ENCODE results near the gene RTP3.

Gene RTP3

GRCh38 chr3:46540550-46540949 is 42.8 kb downstream of the RTP3 start:
- ATAC-seq (ENCODE audit: insufficient read depth, low read depth): no peak
- DNase-seq: no peak
- TF ChIP-seq CTCF (IDR thresholded peaks at IDR 0.05; ENCODE audit: borderline replicate concordance, extremely low read depth, low read length, poor library complexity, severe bottlenecking) (no peak), EZH2 (IDR thresholded peaks at IDR 0.05; ENCODE audit: borderline replicate concordance, low read depth, low read length, severe bottlenecking) (no peak)
- Histone ChIP-seq H3K4me1 (ENCODE audit: insufficient read depth, low read length) (peaks cover 95% of the 10 kb centered on the region), H3K79me2 (ENCODE audit: insufficient read depth, low read length) (no peaks in the 10 kb centered on the region), H3K4me3 (ENCODE audit: low read depth in 1 of 2, low read length in 2 of 2) (no peak overlapping the region), H3K27me3 (ENCODE audit: insufficient read depth, low read length, poor library complexity) (no peaks in the 10 kb centered on the region), H3K9ac (ENCODE audit: low read depth, low read length) (peak overlapping the region; percentile 62), H4K20me1 (ENCODE audit: insufficient read depth, low read length) (no peaks in the 10 kb centered on the region), H3K27ac (ENCODE audit: low read length) (peak overlapping the region; percentile 92), H3K4me2 (ENCODE audit: insufficient read depth, low read length) (no peak overlapping the region; the same call in 1 of the 2 replicates), H3K9me3 (ENCODE audit: insufficient read depth, low read length, severe bottlenecking) (peaks cover 3% of the 10 kb centered on the region), H3K36me3 (ENCODE audit: insufficient read depth, low read length) (no peaks in the 10 kb centered on the region), H2AFZ (ENCODE audit: low read depth, low read length) (no peak overlapping the region)

GRCh38 chr3:46541835-46542234 is 44.1 kb downstream of the RTP3 start:
- H3K9ac ChIP-seq (ENCODE audit: low read depth, low read length): peak overlapping the region; percentile 48; the same call in 1 of the 2 replicates
- no peaks in the 10 kb centered on the region for H3K27me3 ChIP-seq (ENCODE audit: insufficient read depth, low read length, poor library complexity)
- H3K9me3 ChIP-seq (ENCODE audit: insufficient read depth, low read length, severe bottlenecking): peaks cover 3% of the 10 kb centered on the region
- no peak overlapping the region for H3K4me3 ChIP-seq (ENCODE audit: low read depth in 1 of 2, low read length in 2 of 2)
- H2AFZ ChIP-seq (ENCODE audit: low read depth, low read length): no peak overlapping the region
- no peak for DNase-seq
- TF ChIP-seq CTCF (IDR thresholded peaks at IDR 0.05; ENCODE audit: borderline replicate concordance, extremely low read depth, low read length, poor library complexity, severe bottlenecking) (no peak), EZH2 (IDR thresholded peaks at IDR 0.05; ENCODE audit: borderline replicate concordance, low read depth, low read length, severe bottlenecking) (no peak)
- no peaks in the 10 kb centered on the region for H3K79me2 ChIP-seq (ENCODE audit: insufficient read depth, low read length)
- no peak overlapping the region for H3K4me2 ChIP-seq (ENCODE audit: insufficient read depth, low read length)
- peak overlapping the region; percentile 93 for H3K27ac ChIP-seq (ENCODE audit: low read length)
- H4K20me1 ChIP-seq (ENCODE audit: insufficient read depth, low read length): no peaks in the 10 kb centered on the region
- H3K4me1 ChIP-seq (ENCODE audit: insufficient read depth, low read length): peaks cover 97% of the 10 kb centered on the region
- no peak for ATAC-seq (ENCODE audit: insufficient read depth, low read depth)
- no peaks in the 10 kb centered on the region for H3K36me3 ChIP-seq (ENCODE audit: insufficient read depth, low read length)

GRCh38 chr3:46542344-46542743 is 44.6 kb downstream of the RTP3 start:
- no peak for DNase-seq
- Histone ChIP-seq H3K27me3 (ENCODE audit: insufficient read depth, low read length, poor library complexity) (no peaks in the 10 kb centered on the region), H3K36me3 (ENCODE audit: insufficient read depth, low read length) (no peaks in the 10 kb centered on the region), H3K27ac (ENCODE audit: low read length) (peak overlapping the region; percentile 93), H2AFZ (ENCODE audit: low read depth, low read length) (peak overlapping the region; percentile 57; the same call in 1 of the 2 replicates), H4K20me1 (ENCODE audit: insufficient read depth, low read length) (no peaks in the 10 kb centered on the region), H3K4me1 (ENCODE audit: insufficient read depth, low read length) (peaks cover 97% of the 10 kb centered on the region), H3K79me2 (ENCODE audit: insufficient read depth, low read length) (no peaks in the 10 kb centered on the region), H3K4me2 (ENCODE audit: insufficient read depth, low read length) (no peak overlapping the region), H3K9ac (ENCODE audit: low read depth, low read length) (peak overlapping the region; percentile 48), H3K4me3 (ENCODE audit: low read depth in 1 of 2, low read length in 2 of 2) (no peak overlapping the region), H3K9me3 (ENCODE audit: insufficient read depth, low read length, severe bottlenecking) (peaks cover 3% of the 10 kb centered on the region)
- ATAC-seq (ENCODE audit: insufficient read depth, low read depth): no peak
- no peak for TF ChIP-seq CTCF (IDR thresholded peaks at IDR 0.05; ENCODE audit: borderline replicate concordance, extremely low read depth, low read length, poor library complexity, severe bottlenecking)
- TF ChIP-seq EZH2 (IDR thresholded peaks at IDR 0.05; ENCODE audit: borderline replicate concordance, low read depth, low read length, severe bottlenecking): no peak

GRCh38 chr3:46542801-46543201 is 45.0 kb downstream of the RTP3 start:
- Histone ChIP-seq H3K9me3 (ENCODE audit: insufficient read depth, low read length, severe bottlenecking) (peaks cover 3% of the 10 kb centered on the region), H4K20me1 (ENCODE audit: insufficient read depth, low read length) (no peaks in the 10 kb centered on the region), H3K79me2 (ENCODE audit: insufficient read depth, low read length) (no peaks in the 10 kb centered on the region), H2AFZ (ENCODE audit: low read depth, low read length) (peak overlapping the region; percentile 57; the same call in 1 of the 2 replicates), H3K4me3 (ENCODE audit: low read depth in 1 of 2, low read length in 2 of 2) (no peak overlapping the region), H3K27ac (ENCODE audit: low read length) (peak overlapping the region; percentile 93), H3K4me1 (ENCODE audit: insufficient read depth, low read length) (peaks cover 97% of the 10 kb centered on the region), H3K9ac (ENCODE audit: low read depth, low read length) (peak overlapping the region; percentile 48), H3K27me3 (ENCODE audit: insufficient read depth, low read length, poor library complexity) (no peaks in the 10 kb centered on the region), H3K36me3 (ENCODE audit: insufficient read depth, low read length) (no peaks in the 10 kb centered on the region), H3K4me2 (ENCODE audit: insufficient read depth, low read length) (no peak overlapping the region)
- TF ChIP-seq CTCF (IDR thresholded peaks at IDR 0.05; ENCODE audit: borderline replicate concordance, extremely low read depth, low read length, poor library complexity, severe bottlenecking) (no peak), EZH2 (IDR thresholded peaks at IDR 0.05; ENCODE audit: borderline replicate concordance, low read depth, low read length, severe bottlenecking) (no peak)
- peak; percentile 49 for DNase-seq
- no peak for ATAC-seq (ENCODE audit: insufficient read depth, low read depth)

All from DND-41 (cell line).